GM12878 (cell line): Measurements from ENCODE around the gene LRIT3. TPM values are rescaled to one million over a fixed set of nuclear protein-coding genes. Genes with fewer than 3 reads are reported as not detected.

Source experiments
- ATAC-seq: fragments of 200-7000 bp; cut with Tn5 transposase; 3 replicates; pipeline ENCODE4 v1.9.1; 2020; ENCODE audit warnings: mild to moderate bottlenecking, moderate library complexity
- Bru-seq: library from RNA; stranded (reverse); fragments of 400-500 nt; gene quantifications from one replicate; lab custom pipeline; 2021; lab: Mats Ljungman, UMichigan
- BruChase-seq, 2 experiments: library from RNA; stranded (reverse); fragments of 400-500 nt; gene quantifications; one replicate each; lab custom pipeline; 2021; lab: Mats Ljungman, UMichigan
- BruUV-seq: library from RNA; stranded (reverse); fragments of 400-500 nt; replicated peaks from 2 replicates; lab custom pipeline; 2021; lab: Mats Ljungman, UMichigan
- CTCF ChIA-PET: fragments of 300-600 bp; sonication (Branson Sonifier 250); formaldehyde crosslinking; extraction: SDS; loops from one replicate; lab custom pipeline; 2021; ENCODE audit warnings: inconsistent platforms; lab: Yijun Ruan, JAX
- POLR2A ChIA-PET: fragments of 350-600 bp; formaldehyde crosslinking; extraction: SDS; loops from one replicate; lab custom pipeline; 2021; ENCODE audit warnings: inconsistent platforms; lab: Charles Lee
- RAD21 ChIA-PET: fragments of 300-600 bp; sonication (Branson Sonifier 250); formaldehyde crosslinking; loops from one replicate; lab custom pipeline; 2023; ENCODE audit warnings: antibody characterized with exemption; ENCODE audit not compliant: unreplicated experiment; lab: Charles Lee
- SMC1A ChIA-PET: fragments of 300-600 bp; sonication (Branson Sonifier 250); formaldehyde crosslinking; loops from one replicate; lab custom pipeline; 2023; ENCODE audit not compliant: unreplicated experiment, uncharacterized antibody; lab: Charles Lee
- DNase-seq: peaks from one replicate; pipeline ENCODE4 v3.0.0-alpha.2; 2011; ENCODE audit warnings: low read depth, low spot score
- FAIRE-seq: peaks from 3 replicates; lab custom pipeline; 2011; peaks lifted over from hg19 to GRCh38; lab: Jason Lieb, UNC
- H2AFZ ChIP-seq: 2 replicates; pipeline ENCODE4 v1.6.0; 2011; ENCODE audit warnings: low read depth, low read length, control low read depth; ENCODE audit not compliant: control insufficient read depth
- H3K27ac ChIP-seq: 2 replicates; pipeline ENCODE4 v1.5.1; 2011; ENCODE audit warnings: control low read depth; ENCODE audit not compliant: control insufficient read depth, insufficient read depth
- H3K27me3 ChIP-seq, 2 experiments: replicated peaks in 1 of 2; 2 replicates each; pipeline versions ENCODE4 v1.6.0 to v1.6.1; 2011; ENCODE audit warnings: low read length in 1 of 2; ENCODE audit not compliant: control insufficient read depth in 2 of 2, insufficient read depth in 2 of 2
- H3K36me3 ChIP-seq, 2 experiments: 2 replicates each; pipeline ENCODE4 v1.5.1; 2011; ENCODE audit warnings: low read length in 1 of 2; ENCODE audit not compliant: control insufficient read depth in 2 of 2, insufficient read depth in 2 of 2
- H3K4me1 ChIP-seq: 2 replicates; pipeline ENCODE4 v1.6.1; 2011; ENCODE audit warnings: mild to moderate bottlenecking, low read length, moderate library complexity, mixed read lengths; ENCODE audit not compliant: control insufficient read depth, insufficient read depth
- H3K4me2 ChIP-seq: 2 replicates; pipeline ENCODE4 v1.6.0; 2011; ENCODE audit warnings: control low read depth; ENCODE audit not compliant: control insufficient read depth, insufficient read depth
- H3K4me3 ChIP-seq: fragments of 200-600 bp; sonication (generic); 2 replicates; pipeline ENCODE4 v1.5.1; 2016
- H3K79me2 ChIP-seq: 2 replicates; pipeline ENCODE4 v1.6.0; 2011; ENCODE audit warnings: low read length; ENCODE audit not compliant: control insufficient read depth, insufficient read depth
- H3K9ac ChIP-seq: 2 replicates; pipeline ENCODE4 v1.8.0; 2011; ENCODE audit warnings: low read length, control low read depth, mixed read lengths; ENCODE audit not compliant: control insufficient read depth, insufficient read depth
- H3K9me3 ChIP-seq: replicated peaks from 3 replicates; pipeline ENCODE4 v1.5.1; 2011; ENCODE audit warnings: mild to moderate bottlenecking, low read length; ENCODE audit not compliant: control insufficient read depth, insufficient read depth
- H4K20me1 ChIP-seq: 2 replicates; pipeline ENCODE4 v1.6.0; 2011; ENCODE audit not compliant: control insufficient read depth, insufficient read depth
- BCLAF1 ChIP-seq: fragments of 450-650 bp; IDR thresholded peaks from 2 replicates; pipeline ENCODE4 v1.6.1; 2017; ENCODE audit warnings: antibody characterized with exemption, mild to moderate bottlenecking, moderate library complexity
- CBFB ChIP-seq: IDR thresholded peaks from 2 replicates; pipeline ENCODE4 v1.6.1; 2016; ENCODE audit warnings: antibody characterized with exemption, low read depth
- HDGF ChIP-seq: fragments of 450-650 bp; IDR thresholded peaks from 2 replicates; pipeline ENCODE4 v1.6.1; 2016; ENCODE audit warnings: antibody characterized with exemption
- JUND ChIP-seq: IDR thresholded peaks from 2 replicates; pipeline ENCODE4 v1.6.1; 2012; ENCODE audit warnings: low read depth, mild to moderate bottlenecking, low read length, improper control_type of control experiment, moderate library complexity
- KAT2A ChIP-seq: conservative IDR thresholded peaks from 2 replicates; pipeline ENCODE4 v1.6.1; 2011; ENCODE audit warnings: low read depth, low read length; ENCODE audit not compliant: control insufficient read depth
- KDM1A ChIP-seq: fragments of 200-600 bp; sonication (generic); IDR thresholded peaks from 2 replicates; pipeline ENCODE4 v1.6.1; 2016; ENCODE audit warnings: borderline replicate concordance
- LARP7 ChIP-seq: fragments of 450-650 bp; IDR thresholded peaks from 2 replicates; pipeline ENCODE4 v1.6.1; 2017; ENCODE audit warnings: mild to moderate bottlenecking
- POU2F2 ChIP-seq: IDR thresholded peaks from 3 replicates; pipeline ENCODE4 v1.6.1; 2011; ENCODE audit warnings: low read depth, mild to moderate bottlenecking, low read length, borderline replicate concordance
- PRDM15 ChIP-seq: fragments of 450-650 bp; formaldehyde crosslinking; IDR thresholded peaks from 2 replicates; pipeline ENCODE4 v1.4.0; 2020; ENCODE audit warnings: mild to moderate bottlenecking, moderate library complexity
- RFX5 ChIP-seq: IDR thresholded peaks from 2 replicates; pipeline ENCODE4 v1.6.1; 2011; ENCODE audit warnings: low read depth, low read length, improper control_type of control experiment
- SPI1 ChIP-seq: IDR thresholded peaks from 2 replicates; pipeline ENCODE4 v1.6.1; 2011; ENCODE audit warnings: low read depth, mild to moderate bottlenecking, low read length, moderate library complexity, borderline replicate concordance; ENCODE audit not compliant: insufficient read depth
- WGBS: methylation state at CpG from one replicate; pipeline ENCODE4 v1.1.6; 2016; ENCODE audit warnings: low lambda C conversion rate; ENCODE audit not compliant: insufficient replicate concordance, insufficient coverage; ENCODE audit errors: missing lambda C conversion rate; 5-methylcytosine and 5-hydroxymethylcytosine counted together
- in situ Hi-C: fragments of 300-500 bp; cut with MboI; formaldehyde crosslinking; loops from 9 replicates; pipeline ENCODE4 v1.14.3; 2018; ENCODE audit warnings: mixed read lengths
- intact Hi-C: fragments of 100-400 bp; cut with micrococcal nuclease; formaldehyde crosslinking; loops from one replicate; pipeline ENCODE4 v1.14.2; 2022; ENCODE audit not compliant: unreplicated experiment
- long read RNA-seq, 2 experiments: library from polyadenylated mRNA; unstranded; transcript quantifications; one replicate each; pipeline ENCODE4 v2.0.0, GENCODE V29; 2019 to 2020
- polyA minus RNA-seq, 3 experiments: library from RNA; depleted of rRNA, polyadenylated mRNA; stranded (reverse); fragments of >200 nt; gene quantifications; 2 replicates each; pipeline ENCODE4 v1.2.3, GENCODE V29; 2011
- polyA plus RNA-seq, 11 experiments: library from polyadenylated mRNA; depleted of rRNA in 4 of 11; unstranded in 6 of 11; stranded (reverse) in 5 of 11; fragments of >200 nt; fragmentation: Nextera tagmentation in 4 of 11; fragmentation: Illumina TruSeq in 1 of 11; extraction: Ambion mirVana in 4 of 11; extraction: Trizol in 1 of 11; gene quantifications; 1 replicate in 1 of 11; 2 replicates in 10 of 11; pipeline versions ENCODE4 v1.2.1 to v1.2.3, GENCODE V29; 2011 to 2016; ENCODE audit warnings: inconsistent platforms in 2 of 11, missing spikeins in 2 of 11, low read depth in 1 of 11
- total RNA-seq, 4 experiments: library from RNA; depleted of rRNA in 3 of 4; stranded (reverse); fragments of >200 nt in 3 of 4; fragmentation: Illumina TruSeq in 1 of 4; extraction: Trizol in 1 of 4; gene quantifications; 2 replicates each; pipeline versions ENCODE4 v1.2.1 to v1.2.3, GENCODE V29; 2013 to 2021

The LRIT3 gene
- 0.32 and 0.46 TPM in 2 replicates for total RNA-seq (2013; cell fraction: nucleolus; rRNA removed)
- total RNA-seq (2014; rRNA removed) (0.11 TPM in 1 of 2 replicates, not detected in the other), total RNA-seq (2014; rRNA removed; fragmentation: Illumina TruSeq; extraction: Trizol) (0.05 TPM in 1 of 2 replicates, not detected in the other), total RNA-seq (2021) (not detected in 2 replicates), polyA plus RNA-seq (2011; rRNA removed) (0.13 and 0.20 TPM in 2 replicates), polyA plus RNA-seq (2014; fragmentation: Illumina TruSeq; extraction: Trizol) (0.06 TPM in 1 of 2 replicates, not detected in the other), polyA plus RNA-seq (2014; fragmentation: Nextera tagmentation; extraction: Ambion mirVana) (not detected), polyA plus RNA-seq (2014; rRNA removed) (0.10 and 0.14 TPM in 2 replicates), polyA plus RNA-seq (2016; fragmentation: Nextera tagmentation; extraction: Ambion mirVana) (under 1 TPM in 1 of 2 experiments, not detected in 1; 0.04 TPM), polyA minus RNA-seq (2011; rRNA and poly(A)+ RNA removed) (0.21 and 0.22 TPM in 2 replicates), Bru-seq, nascent RNA (percentile 33 among the genes with signal in this experiment), BruChase-seq, experiment 1, labeled RNA remaining after a 6-hour chase (percentile 43 among the genes with signal in this experiment), BruChase-seq, experiment 2, labeled RNA remaining after a 2-hour chase (percentile 48 among the genes with signal in this experiment)
- polyA plus RNA-seq (2011; ENCODE audit: low read depth) = 0.08 TPM
- 0.06 and 0.07 TPM in 2 replicates for polyA plus RNA-seq (2011; cell fraction: cytosol; rRNA removed)
- 0.41 and 0.51 TPM in 2 replicates for polyA plus RNA-seq (2011; cell fraction: nucleus; rRNA removed)
- 0.07 and 0.11 TPM in 2 replicates for polyA plus RNA-seq (2012)
- polyA minus RNA-seq (2011; cell fraction: cytosol; rRNA and poly(A)+ RNA removed) = not detected in 2 replicates
- 0.24 and 0.29 TPM in 2 replicates for polyA minus RNA-seq (2011; cell fraction: nucleus; rRNA and poly(A)+ RNA removed)
- long read RNA-seq, experiment 1 = 0 reads
- long read RNA-seq, experiment 2 = 0 reads

GRCh38 chr4:109847896-109848442 lies at the start of gene LRIT3:
Gene LRIT3 (plus strand): TSS chr4:109848107. CDS start chr4:109848202, 95 bp downstream.
- ChIA-PET CTCF (no interaction called here), SMC1A (interaction anchor here (0.9 kb wide), 1 partner anchor 16 kb away, joined by 3 read pairs; no protein-coding TSS in a partner anchor), POLR2A (no interaction called here), RAD21 (no interaction called here)
- in situ Hi-C loops (no loop called here), intact Hi-C loops (no loop called here)
- H3K9me3 ChIP-seq = no peaks in the 10 kb centered on the region
- no peak within 1 kb of the TSS for H3K27ac ChIP-seq
- no TSS peak for BruUV-seq
- H4K20me1 ChIP-seq = no peaks in the 10 kb centered on the region
- H3K79me2 ChIP-seq = no peaks in the 10 kb centered on the region
- 64% methylated on average over 5 of the region's 5 CpGs for WGBS
- no peaks in the 10 kb centered on the region for H3K27me3 ChIP-seq
- H3K9ac ChIP-seq = no peak within 1 kb of the TSS
- no peak for DNase-seq
- H2AFZ ChIP-seq = no peak within 1 kb of the TSS
- no peak for ATAC-seq
- no peaks in the 10 kb centered on the region for H3K4me1 ChIP-seq
- H3K4me3 ChIP-seq = no peak within 1 kb of the TSS
- no peak within 1 kb of the TSS for H3K4me2 ChIP-seq
- FAIRE-seq = no peak
- H3K36me3 ChIP-seq = no peaks in the 10 kb centered on the region
- no peak for TF ChIP-seq BCLAF1
- TF ChIP-seq RFX5 = no peak
- no peak for TF ChIP-seq CBFB
- TF ChIP-seq PRDM15 (CRISPR knock-in tag) = no peak
- TF ChIP-seq KAT2A = no peak
- TF ChIP-seq LARP7 = no peak
- TF ChIP-seq JUND = no peak
- no peak for TF ChIP-seq HDGF
- TF ChIP-seq KDM1A = no peak
- no peak for TF ChIP-seq SPI1
- no peak for TF ChIP-seq POU2F2
